Activated T-helper 1 cell treated with anti-CD3 and anti-CD28 coated beads, Interleukin-2, amount 50 U/mL, for 16 hours (primary cell): ENCODE data around the gene FOXJ1.
"Not testable (repeated sequence)": the region's sequence is repeated elsewhere in the genome, so short reads cannot be mapped to it uniquely, and the experiment has no call there.

Experiments used
- DNase-seq, 2 donors: peaks; one replicate each; pipeline ENCODE4 v3.0.0-alpha.2; 2020; ENCODE audit warnings: low read depth in 1 of 2, low spot score in 1 of 2

FOXJ1 gene, protein sequence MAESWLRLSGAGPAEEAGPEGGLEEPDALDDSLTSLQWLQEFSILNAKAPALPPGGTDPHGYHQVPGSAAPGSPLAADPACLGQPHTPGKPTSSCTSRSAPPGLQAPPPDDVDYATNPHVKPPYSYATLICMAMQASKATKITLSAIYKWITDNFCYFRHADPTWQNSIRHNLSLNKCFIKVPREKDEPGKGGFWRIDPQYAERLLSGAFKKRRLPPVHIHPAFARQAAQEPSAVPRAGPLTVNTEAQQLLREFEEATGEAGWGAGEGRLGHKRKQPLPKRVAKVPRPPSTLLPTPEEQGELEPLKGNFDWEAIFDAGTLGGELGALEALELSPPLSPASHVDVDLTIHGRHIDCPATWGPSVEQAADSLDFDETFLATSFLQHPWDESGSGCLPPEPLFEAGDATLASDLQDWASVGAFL

DNA sequence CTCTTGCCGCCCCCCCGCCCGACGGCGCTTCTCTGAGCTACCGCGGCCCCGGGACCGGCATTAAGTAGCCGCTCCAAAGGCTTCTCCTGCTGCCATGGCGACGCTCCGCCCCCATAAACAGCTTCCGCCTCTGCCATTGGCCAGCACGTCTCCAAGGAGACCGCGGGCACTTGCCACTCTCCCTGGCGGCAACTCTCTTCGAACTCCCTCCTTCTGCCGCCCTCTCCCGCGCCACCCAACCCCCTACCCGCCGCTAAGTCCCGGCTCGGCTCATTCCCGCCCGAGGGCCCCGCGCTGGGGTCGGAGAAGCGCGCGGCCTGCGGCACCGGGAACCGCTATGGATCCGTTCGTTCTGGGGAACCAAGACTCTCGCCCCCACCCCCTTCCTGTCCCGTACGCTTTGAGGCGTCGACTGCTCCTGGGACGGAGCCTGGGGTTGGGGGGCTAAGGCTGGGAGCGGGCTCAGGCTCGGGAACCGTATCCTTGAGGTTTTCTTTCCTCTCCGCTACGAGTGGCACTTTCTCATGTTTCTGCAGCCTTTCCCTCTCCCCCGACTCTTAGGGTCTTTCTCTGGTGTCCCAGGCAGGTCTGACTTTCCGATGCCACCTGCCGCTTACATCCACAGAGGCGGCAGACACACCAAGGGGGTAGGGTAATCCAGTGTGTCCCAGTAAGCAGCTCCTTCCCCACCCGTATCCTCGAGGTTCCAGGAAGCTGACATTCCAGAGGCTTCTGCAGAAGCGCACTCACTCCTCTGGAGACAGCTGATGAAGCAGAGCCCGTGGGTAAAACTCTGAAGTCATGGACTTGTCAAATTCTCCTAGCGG is at the start of gene FOXJ1:
FOXJ1 (minus strand) TSS at position 34 of the 827 bp plus-strand sequence. CDS start 850 bp downstream, outside the sequence.
- DNase-seq: peak; percentile 78 to 84

DNA sequence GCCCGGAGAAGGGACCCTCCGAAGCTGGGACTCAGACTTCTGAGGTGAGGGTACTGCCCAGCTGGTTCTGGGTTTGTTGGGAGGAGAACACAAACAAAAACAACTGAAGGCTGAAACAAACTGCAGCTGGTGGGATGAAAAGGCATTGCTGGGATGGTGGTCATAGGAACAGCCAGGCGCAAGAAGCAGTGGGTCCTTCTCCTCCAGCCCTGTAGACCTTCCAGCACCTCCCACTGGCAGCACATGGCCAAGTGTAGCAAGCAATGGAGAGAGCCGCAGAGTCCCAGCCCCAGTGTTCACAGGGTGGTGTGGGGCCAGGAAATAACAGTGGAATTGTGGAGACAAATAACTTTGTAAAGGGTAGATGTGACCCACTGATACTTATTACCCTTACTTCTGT is 48.7 kb upstream of the FOXJ1 start:
- DNase-seq: no peak

DNA sequence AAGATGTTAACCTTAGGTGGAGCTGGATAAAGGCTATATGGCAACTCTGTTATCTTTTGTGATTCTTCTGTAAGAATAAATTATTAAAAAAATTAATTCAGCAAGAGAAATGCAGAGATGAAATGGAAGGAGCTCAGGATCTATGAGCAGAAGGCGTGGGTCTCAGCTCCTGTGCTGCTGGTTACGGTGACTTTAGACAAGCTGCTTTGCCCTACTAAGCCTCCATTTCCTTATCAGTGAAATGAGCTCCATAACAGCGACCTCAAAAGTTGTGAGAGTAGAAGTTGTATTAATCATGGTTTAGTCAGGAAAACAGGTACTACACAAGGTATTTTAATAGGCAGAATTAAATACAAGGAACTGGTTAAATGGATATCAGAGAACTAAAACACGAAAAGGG is 48.2 kb upstream of the FOXJ1 start:
- no peak for DNase-seq

DNA sequence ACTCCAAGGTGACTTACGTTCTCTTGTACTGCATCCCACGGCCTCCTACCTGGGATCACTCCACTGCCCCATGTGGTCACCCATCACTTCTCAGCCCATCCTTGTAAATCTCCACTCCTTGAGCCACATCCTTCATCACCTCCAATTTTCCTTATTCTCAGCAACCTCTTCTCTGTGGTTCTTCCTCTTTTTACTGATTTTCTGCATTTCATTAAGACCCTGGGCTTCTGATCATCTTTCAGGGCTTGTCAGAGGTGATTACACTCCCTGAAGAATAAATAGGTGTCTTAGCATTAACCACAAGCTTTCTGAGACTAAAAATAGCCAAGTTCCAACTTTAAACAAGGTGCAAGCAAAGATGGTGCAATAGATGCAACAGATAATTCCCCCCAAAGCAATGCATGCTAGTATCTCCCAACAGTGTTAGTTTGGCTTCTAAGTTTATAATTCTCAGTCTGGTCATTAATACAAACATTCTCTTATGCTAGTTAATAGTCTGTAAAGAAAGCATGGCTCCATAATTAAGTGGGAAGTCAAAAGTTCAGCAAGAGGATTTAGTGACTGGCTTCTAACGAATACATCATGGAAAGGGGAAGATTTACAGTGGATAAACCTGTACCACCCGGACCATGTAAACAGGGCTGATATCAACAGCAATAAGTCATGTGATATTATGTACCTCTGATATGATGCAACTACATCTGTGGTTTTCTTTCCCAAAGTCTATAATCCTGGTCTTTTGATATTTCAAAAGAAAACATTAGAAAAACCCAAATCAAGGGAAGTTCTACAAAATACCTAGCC is 47.4 kb upstream of the FOXJ1 start:
- no peak for DNase-seq

DNA sequence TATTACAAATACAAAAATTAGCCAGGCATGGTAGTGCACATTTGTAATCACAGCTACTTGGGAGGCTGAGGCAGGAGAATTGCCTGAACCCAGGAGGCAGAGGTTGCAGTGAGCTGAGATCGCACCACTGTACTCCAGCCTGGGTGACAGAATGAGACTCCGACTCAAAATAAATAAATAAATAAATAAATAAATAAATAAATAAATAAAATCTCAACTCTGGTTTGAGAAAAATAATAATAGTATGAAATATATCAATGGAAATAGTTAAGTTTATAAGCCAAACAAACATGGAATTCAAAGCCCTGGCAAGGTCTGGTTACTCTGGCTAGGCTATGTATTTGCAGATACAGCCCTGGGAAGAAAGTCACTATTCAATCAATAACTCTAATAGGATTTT is 45.7 kb upstream of the FOXJ1 start:
- DNase-seq: not testable (repeated sequence)

DNA sequence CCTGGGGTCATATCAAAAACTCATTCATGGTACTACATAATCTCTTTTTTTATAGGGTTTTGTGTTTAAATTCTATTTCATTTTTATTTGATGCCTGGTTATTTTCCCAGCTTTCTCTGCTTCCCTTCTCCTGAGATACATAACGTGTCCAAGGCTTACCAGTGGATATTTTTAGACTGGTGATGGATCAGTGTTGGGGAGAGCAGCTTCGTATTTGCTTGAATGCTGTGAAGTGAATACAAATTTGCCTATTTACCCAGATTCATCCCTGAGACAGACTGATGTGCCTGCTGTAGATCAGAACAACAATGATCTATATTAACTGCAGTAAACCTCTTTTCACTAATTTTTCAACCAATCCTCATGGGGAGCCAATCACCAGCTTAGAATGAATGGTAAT is 43.2 kb upstream of the FOXJ1 start:
- no peak for DNase-seq

DNA sequence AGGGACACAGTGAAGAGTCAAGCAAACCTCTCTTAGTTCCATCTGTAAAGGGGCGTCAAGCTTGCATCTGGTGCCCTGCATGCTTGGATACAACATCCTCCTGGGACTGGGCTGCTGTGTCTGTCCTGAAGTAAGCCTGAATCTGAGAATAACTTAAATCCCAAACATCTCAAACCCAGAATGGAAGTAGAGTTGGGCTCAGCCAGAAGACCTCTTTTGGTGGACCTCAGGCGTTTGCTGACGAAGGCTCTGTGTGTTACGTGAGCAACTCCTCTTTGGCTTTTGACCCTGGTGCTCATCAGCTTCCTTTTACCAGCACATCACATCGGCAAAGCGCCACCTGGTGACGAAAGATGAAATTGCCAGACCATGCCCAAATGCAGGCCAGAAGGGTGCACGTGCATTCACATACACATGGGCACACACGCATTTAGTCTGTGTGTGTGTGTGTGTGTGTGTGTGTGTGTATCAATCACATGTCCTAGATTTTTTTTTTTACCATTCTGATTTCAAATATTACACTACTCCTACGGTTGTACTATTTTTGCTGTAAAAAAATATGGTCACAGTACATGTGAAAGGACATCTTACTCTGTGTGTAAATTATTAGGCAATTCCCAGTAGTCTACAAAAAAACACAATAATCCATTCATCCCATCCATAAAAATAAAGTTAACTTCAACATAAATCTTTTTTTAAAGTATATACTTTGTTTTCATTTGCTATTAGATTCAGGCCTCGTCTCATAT is 41.1 kb upstream of the FOXJ1 start:
- DNase-seq: peak; percentile 86 to 96

DNA sequence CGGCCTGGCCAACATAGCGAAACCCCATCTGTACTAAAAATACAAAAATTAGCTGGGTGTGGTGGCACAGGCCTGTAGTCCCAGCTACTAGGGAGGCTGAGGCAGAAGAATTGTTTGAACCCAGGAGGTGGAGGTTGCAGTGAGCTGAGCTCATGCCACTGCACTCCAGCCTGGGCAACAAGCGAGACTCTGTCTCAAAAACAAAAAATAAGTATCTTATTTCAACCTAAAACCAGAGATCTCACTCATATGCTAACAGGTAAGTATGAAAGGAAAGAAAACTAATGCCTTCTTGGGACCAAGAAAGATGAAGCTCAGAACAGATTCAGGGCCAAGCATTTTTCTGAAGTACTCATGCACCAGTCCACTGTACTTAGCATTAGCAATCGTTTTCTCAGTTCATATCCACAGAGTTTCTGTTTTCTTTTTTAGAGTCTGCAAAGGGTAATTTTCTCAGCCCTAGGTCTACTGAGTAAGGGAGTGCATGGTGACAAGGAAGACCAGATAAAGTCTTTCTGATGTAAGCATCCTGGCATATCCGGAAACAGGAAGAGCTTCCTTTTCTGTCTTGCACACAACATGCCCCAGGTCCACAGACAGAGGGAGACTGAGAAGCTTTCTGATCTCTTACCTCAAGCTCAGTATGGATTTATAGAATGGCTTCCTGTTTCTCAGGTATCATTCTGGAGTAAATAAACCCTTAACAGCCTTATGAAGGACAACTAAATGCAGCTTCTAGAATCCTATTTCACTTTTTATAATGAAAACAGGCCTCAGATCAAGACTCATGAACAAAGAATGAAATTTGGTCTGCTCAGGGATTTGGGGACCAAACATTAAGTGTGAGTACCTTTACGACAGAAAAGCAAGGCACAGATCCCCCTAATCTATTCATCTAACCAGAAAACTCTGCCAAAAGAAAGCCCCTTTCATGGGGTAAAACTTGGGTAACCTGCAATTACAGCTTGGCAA is 38.7 kb upstream of the FOXJ1 start:
- no peak for DNase-seq

DNA sequence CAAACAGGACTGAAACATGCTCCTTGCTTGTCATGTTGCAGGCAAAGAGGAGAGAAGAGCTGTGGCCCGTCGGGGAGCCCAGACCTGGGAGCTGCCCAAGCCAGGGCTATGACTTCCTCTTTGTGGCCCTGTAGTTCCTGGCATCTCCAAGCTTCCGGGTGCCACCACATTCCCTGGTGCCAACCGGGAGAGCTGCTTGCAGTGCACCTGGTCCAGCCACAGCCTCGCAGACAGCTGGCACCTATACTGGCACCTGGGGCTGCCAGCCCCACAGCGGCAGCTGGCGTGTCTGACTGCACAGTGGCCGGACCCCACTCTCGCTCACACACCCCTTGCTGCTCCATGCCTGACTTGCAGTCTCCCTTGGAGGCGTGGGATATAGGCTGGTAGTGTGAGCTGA is 37.1 kb upstream of the FOXJ1 start:
- no peak for DNase-seq

DNA sequence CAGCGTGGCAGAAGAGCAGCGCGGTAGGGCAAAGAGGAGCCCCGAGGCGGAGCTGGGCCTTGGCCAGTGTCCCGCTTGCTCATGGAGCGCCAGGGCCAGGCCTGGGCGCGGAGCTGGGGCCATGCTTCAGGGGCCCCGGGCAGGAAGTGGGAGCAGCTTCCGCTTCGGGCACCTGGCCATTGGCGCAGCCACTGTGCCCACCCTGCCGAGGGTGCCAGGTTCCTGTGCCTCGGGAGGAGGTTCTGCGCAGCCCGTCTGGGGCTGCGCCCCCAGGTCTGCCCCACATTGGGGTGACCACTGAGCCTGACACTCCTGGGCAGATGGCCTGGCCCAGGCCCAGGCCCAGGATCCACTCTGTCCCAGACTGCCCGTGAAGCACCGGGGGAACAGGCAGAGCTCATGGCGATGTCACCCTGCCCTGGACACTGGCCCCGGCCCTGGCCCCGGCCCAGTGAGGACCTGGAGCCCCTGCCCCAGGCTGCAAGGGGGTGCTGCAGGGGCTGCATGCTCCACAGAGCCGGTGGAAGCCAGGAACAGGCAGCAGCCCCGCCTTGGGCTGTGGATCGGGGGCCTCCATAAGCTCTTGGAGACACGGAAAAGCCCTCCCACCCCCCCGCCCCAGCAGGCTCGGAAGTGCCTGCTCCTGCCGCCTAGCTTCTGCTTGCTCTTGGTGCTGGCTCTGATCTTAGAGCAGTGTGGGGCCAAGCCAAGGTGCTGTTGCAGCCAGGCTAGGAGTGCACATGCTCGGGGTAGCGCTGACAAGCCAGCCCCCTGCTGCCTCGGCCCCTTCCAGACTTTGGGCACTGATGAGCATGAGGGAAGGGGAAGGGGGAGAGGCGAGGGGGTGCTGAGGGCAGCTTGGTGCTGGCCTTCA is 35.9 kb upstream of the FOXJ1 start:
- DNase-seq: no peak

DNA sequence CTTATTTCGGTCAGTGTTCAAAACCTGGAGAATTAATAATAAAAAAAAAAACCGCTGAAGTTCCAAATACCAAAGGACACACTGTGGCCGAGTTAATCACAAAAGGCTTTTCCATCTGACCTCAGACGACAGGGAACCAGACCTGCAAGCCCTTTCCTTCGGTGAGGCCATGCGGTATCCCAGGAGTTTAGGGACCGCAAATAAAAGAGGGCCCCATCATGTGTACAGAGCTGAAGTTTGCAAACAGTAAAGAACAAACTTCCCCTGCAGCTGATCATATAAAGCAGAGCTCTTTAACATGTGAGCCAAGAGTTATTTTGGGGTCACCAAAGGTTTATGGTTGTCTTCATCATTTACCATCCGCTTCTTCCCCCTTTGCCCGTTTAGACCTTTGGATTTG is 33.0 kb upstream of the FOXJ1 start:
- no peak for DNase-seq

DNA sequence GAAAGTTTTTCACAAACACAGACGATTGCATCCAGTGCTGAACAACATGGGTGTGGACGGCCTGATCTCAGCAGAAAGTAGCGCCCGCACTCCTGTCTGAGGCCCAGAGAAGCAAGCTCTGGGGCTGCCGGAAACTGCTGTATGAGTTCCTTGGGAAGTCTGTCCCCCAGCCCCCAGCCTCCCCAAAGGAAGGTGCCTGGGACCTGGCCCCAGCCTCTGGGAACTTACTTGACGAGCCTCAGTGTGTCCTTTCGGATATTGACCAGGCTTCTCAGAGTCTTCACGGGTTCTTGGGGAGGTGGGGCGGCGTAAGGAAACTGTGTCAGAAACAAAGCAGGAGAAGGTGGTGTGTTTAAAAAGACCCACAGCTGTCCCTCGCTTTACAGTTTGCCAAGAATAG is 32.4 kb upstream of the FOXJ1 start:
- no peak for DNase-seq

DNA sequence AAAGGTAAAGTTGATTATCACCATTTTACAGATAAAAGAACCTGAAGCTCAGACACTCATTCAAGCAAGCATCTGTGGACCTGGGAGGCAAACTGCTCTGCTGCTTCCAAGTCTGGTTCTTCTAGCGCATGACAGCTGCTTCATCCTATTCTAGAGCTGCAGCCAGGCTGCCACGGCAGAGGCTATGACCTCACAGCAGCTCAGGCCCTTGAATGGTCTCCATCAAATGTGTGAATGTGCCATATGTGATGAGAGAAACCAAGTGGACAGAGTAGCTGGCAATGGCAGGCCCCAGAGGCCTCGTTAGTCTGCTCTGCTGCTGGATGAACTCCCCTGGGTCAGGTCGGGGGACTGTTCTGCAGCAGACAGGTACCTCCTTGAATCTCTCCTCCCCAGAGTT is 30.7 kb upstream of the FOXJ1 start:
- DNase-seq: no peak

DNA sequence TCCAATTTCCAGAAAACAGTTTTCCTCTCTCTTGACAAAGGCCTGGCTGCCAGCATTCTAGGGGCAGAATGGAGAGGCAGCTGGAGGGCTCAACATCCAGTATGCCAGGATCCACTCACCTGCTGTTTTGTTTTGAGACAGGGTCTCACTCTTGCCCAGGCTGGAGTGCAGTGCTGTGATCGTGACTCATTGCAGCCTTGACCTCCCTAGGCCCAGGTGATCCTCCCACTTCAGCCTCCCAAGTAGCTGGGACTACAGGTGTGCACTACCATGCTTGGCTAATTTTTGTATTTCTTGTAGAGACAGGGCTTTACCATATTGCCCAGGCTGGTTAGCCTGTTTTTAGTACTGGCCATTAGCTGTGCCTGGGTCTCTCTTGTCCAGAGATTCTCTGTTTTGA is 29.1 kb upstream of the FOXJ1 start:
- DNase-seq: no peak

DNA sequence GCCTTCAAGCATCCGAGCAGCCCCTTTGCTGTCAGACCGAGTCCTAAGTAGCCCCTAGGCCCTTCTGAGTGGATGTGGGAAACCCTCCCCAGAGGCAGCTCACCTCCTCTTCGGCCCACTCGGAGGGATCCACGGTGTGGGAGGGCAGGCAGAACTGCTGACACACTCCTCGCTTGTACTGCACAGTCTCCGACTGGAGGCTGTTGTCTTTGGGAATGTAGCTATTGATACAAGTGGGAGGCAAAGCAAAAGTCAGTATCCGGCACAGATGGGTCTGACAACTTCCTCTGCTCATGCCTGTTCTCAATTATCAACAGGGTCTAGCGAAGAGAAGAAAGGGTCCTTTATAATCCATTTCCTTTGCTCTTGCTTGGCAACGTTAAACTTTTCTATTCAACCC is 25.9 kb upstream of the FOXJ1 start:
- no peak for DNase-seq

DNA sequence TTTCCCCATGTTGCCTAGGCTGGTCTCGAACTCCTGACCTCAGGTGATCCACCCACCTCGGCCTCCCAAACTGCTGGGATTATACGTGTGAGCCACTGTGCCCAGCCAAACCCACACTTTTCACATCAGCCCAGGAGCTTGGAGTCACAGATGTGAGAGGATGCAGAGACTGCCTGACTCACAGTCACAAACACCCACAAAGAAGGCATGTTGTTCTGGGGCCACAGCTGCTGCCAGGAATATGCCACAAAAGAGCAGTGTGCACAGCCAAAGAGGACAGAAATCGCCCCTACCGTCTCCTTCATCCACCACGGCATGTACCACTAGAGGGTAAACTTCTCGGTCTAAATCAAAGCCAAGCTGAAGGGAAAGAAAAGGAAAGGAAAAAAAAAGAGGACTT is 25.1 kb upstream of the FOXJ1 start:
- no peak for DNase-seq

DNA sequence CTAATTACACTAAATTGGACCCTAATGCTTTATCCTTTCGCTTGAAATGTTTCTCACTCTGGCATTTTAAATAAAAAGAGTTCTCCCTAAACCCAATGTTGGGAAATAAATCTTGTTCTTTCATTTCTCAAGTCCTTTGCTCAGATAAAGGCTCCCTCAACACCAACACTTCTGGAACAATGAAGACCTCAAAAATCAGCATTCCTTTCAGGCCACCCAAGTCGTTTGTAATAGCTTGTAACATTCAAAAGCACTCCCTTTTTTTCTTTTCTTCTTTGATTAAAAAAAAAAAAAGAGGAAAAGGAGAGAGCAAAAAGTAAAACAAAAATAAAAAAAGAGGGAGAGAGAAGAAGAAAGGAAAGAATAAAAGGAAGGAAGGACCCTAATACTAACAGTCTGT is 23.3 kb upstream of the FOXJ1 start:
- DNase-seq: no peak

DNA sequence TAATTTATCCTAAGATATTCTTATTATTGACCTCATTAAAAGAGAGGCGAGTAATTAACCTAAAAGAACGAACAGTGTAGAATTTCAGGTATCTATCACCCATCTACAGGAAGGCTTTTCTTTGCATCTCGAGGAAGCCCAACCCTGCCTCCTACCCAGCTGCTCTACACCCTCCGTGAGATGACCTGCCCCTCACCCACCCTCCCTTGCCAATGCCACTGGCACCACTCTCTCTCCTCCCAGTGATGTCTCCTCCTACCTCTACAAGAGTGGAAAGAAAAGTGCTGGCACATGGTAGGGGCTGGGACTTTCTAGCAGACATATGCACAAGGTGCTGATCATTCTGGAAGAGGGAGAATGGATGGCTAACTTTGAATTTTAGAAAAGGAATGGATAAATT is 22.9 kb upstream of the FOXJ1 start:
- DNase-seq: no peak
